HG03354 (cell line): Measurements from ENCODE around the gene NEUROD2.
"Not testable (repeated sequence)": the region's sequence is repeated elsewhere in the genome, so short reads cannot be mapped to it uniquely, and the experiment has no call there.

Experiments
- ATAC-seq: cut with Tn5 transposase; IDR thresholded peaks from one replicate; pipeline ENCODE4 v1.9.1; 2021; ENCODE audit warnings: mild to moderate bottlenecking; ENCODE audit not compliant: unreplicated experiment, poor library complexity, severe bottlenecking

NEUROD2 gene

DNA sequence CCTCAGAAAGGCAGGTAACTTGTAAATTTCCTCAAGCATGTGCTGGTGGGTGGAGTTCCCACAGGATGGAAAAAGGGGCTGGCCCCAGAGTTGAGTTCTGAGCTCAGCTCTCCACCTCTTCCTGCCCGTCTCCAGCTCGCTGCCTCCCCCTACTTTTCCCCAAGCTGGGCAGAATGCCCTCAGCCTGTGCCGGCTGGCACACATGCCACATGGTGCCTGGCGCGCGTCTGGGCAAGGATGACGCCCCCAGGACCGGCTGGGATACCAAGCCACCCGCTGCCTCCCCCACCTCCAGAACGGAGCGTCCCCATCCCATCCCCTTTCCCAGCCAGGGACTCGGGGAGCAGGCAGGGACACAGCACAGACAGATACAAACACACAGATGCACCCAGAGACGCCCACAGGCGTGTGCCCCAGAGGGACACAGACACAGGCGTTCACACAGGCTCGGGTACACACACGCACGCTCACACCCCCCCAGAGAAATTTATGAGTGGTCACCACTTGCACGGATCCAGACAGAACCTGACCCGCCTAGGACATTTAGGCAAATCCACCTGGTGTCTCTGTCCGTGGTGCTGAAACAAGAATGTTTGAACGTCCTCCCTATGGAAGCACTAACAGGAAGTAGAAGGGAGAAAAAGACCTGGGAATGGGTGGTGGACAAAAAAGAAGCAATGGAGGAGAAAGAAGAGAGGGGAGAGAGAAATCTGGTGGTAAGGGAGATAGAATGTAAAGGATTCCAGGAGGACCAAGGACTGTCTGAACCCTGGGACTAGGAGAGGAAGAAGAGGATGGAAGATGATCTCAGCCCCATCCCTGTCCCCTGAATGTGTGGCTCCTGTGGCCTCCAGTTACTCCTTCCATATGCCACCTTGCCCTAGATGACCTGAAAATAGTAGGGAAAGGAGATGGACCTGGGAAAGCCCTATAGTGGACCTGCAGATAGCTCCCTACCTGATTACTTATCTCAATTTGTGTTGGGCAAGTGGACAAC is 15.5 kb downstream of the NEUROD2 start:
- ATAC-seq: no peak

DNA sequence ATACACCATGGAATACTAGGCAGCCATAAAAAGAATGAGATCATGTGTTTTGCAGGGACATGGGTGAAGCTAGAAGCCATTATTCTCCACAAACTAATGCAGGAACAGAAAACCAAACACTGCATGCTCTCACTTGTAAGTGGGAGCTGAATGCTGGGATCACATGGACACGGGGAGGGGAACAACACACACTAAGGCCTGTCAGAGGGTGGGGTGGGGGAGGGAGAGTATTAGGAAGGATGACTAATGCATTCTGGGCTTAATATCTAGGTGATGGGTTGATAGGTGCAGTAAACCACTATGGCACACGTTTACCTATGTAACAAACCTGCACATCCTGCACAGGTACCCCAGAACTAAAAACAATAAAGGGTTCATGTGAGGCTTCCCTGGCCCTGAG is 17.5 kb downstream of the NEUROD2 start:
- ATAC-seq: not testable (repeated sequence)

DNA sequence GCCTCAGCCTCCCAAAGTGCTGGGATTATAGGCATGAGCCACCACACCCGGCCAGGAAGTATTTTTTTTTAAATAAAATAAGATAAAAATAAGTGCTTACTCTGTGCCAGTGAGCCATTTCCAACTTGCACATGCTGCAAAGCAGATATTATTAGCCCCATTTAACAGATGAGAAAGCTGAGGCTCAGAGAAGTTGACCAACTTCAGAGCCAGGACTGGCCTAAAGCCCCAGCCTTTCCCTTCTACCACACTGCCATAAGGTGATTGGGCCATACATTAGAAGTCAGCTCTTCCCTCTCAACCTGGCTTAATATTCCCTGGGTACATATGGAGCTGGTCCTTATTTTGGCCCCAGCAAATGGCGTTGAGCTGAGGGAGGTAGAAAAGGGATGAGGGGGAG is 25.1 kb downstream of the NEUROD2 start:
- ATAC-seq: no peak

DNA sequence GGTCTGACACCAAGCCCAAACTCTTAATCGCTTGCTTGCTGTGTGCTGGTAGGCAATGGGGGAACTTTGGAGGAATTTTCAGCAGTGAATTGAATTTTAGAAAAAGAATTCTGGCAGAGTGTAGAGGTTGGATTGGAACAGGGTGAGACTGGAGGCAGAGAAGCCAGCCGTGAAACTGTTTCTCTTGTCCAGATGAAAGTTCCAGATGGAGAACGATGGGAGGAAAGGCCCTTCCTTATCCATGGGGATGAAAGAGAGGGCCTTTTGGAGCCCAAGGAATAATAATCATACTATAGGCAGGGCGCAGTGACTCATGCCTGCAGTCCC is 26.0 kb downstream of the NEUROD2 start:
- no peak for ATAC-seq

DNA sequence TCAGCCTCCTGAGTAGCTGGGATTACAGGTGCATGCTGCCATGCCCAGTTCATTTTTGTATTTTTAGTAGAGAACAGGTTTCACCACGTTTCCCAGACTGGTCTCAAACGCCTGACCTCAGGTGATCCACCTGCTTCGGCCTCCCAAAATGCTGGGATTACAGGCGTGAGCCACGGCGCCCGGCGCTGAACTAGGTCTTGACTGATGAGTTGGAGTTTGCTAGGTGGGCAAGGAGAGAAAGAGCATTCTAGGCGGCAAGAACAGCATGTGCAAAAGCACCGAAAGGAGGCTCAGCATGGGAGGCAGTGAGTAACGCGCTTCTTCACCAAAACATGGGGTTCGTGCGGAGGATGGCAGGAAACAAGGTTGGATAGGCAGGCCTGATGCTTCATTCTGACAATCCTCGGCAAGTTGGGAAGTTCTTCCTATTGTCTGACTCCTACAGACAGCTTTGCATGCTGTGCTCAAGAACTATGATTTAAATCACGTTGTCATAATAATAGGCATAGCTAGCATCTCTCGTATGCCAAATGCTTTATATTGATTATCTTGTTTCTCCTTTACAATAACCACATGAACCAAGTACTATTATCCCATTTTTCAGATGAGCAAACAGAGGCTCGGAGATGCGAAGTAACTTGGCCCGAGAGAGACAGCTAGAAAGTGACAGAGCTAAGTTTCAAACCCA is 26.5 kb downstream of the NEUROD2 start:
- ATAC-seq: no peak

DNA sequence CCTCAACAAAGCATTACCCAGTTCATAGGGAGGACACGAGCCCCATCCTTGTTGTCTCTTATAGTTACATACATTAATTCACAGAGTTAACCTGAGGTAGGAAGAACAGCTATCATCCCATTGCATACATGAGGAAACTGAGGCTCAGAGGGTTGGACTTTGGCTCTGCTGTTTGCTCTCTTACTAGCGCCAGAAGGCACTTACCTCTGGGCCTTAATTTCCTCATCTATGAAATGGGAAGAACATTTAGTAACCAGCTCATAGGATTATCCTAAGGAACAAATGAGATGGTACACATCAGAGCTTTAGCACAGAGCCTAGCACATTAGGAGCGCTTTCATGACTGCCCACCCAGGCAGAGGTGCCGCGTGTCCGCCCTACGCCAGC is 27.6 kb downstream of the NEUROD2 start:
- no peak for ATAC-seq

DNA sequence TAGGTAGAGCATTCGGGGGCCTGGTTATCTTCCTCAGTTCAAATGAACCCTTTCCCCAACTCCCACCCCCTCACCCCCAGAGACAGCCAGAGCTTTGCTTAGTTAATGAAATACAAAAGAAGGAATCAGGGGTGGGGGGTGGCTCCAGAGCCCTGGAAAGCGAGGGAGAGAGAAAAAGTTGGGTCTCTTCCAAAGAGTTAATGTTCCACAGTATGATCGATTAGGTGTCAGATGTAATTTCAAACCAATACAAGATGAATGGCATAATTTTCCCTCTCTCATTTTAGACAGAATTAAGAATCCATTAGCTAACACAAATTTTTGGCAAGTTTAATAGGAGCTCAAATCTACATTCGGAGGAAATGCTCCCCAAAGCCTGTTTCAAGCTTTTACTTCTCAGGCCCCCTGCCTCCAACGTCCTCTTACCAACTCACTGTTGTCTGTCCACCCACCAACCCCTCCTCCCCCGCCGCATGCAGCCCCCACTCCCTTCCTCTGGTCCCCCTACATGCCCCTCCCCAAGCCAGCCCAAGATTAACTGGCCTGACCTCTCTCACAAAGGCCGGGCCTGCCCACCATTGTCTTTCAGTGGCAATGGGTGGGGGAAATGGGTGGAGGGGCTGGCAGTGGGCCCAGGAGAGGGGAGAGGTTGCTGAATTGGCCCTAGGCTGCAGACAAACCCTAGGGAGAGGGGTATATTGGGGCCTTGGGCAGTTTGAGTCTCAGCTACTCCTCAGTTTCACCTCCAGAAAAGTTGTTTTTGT is 28.2 kb downstream of the NEUROD2 start:
- no peak for ATAC-seq

DNA sequence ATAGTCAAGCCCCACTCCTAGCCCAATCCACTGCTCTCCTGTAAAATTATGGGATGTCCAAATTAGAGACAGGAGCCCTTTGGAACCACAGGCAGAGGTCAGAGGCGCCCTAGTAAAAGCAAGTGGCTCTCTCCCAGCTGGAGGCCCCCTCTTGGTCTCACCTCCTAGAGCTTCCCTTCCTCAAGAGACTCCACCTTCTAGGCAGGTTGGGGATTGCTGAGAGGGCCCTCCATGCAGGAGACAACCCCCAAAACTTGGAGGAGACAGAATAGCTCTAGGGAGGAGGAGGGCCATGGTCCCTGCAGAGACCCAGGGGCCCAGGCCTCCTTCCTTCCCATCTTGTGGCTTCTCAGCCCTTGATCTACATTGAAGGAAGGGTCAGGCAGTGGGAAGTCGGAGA is 29.4 kb downstream of the NEUROD2 start:
- no peak for ATAC-seq

DNA sequence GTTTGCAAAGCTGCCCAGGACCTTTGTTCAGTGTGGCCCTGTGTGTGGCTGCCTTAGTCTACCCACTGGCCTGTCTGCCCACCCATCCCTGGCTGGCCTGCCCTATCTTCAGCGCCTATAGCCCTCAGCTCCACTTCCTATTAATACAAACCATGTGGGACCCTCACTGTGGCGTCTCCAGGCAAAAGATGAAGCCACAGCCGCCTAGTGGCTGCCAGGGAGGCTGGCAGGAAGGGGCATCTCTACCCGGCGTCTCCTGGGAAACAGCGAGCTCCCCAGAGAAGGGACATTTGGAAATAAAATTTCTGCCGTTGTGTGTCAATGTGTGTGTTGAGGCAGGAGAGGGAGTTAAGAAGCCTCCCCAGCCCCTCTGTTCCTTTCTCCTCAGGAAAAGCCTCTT is 31.5 kb downstream of the NEUROD2 start:
- no peak for ATAC-seq

DNA sequence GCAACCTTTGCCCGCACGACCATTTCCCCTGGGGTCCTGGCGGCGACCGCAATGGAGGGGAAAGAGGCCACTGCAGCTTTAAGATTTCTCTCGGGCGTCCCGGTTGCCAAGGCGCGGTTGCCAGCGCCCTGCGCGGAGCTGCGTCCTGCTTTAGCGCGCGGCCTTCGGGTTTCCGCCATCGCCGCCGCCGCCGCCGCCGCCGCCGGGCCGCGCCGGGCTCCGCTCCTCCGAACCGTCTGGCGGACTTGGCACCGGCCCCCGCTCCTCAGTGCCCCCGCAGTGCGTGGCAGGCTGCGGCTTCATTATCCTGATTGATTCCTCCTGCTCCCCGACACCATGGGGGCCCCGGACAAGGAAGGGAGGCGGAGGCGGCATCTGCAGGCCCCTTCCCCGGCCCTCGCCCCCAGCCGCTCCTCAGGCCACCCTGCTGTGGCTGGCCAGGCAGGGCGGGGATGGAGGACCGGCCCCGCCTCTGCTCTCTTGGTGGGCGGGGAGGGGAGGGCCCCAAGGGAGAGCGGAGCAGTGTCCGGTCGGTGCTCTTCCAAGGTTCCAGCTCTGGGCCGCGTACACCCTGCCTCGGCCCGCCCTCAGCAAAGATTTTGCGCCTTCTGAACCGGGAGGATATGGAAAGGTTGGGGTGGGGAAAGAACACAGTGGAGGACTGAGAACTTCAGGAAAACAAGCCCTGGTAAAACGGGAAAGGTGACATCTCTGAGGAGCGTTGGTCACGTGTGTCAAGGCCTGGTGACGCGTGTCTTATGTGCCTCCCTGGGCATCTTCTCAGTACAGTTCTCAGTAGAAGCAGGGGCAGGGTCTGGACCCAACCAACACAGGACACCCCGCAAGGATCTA is 34.0 kb downstream of the NEUROD2 start:
- no peak for ATAC-seq

DNA sequence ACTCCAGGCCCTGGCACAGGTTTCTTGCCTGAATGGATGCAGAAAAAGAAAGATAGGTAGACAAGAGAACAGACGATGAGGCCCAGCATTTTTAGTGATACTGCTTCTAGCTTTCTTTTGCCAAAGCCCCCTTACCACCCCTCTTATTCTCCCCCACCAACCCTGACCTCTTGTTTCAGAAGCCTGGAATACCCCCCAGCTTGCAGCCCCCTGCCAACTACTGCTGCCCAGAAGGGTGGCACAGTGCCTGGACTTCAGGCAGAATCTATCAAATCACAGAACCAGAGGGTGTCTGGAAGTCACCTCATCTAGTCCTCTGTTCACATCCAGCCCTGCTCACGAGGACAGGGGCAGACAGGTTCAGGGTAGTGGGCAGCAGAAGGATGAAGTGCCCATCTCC is 35.6 kb downstream of the NEUROD2 start:
- ATAC-seq: no peak

DNA sequence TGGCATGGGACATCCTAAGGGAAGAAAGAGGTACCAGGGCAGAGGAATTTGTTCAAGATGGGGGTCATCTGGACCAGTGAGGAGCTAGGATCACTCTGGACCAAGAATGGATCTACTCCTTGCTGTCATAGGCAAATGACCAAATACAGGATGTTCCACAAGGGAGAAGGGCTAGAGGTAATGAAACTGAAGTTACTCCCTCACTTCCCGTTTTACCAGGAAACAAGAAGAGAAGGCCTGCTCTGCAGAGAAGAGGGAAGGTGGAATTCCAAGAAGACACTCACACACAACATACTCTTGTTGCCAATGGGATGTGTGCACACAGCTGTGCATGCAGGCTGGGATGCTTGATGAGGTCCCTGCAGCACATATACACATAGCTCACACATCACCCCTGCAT is 38.6 kb downstream of the NEUROD2 start:
- ATAC-seq: no peak

DNA sequence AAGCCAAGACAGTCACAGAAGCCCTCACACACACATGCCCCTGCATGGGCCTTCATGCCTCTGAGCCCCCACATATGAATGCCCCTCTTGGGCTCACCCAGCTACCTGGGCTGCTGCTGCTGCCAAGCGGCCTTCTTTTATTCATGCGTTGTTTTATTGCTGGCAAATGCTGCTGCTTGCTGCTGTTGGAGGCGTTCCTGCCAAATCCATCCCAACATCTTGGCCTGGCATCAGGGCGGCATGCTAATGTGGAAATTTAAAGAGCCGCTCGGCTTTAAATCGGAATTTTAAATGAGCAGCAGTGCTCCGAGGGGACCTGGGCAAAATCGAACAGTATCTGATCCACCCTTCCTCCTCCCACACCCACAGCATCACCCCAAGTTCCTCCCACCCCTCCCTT is 39.0 kb downstream of the NEUROD2 start:
- ATAC-seq: no peak

DNA sequence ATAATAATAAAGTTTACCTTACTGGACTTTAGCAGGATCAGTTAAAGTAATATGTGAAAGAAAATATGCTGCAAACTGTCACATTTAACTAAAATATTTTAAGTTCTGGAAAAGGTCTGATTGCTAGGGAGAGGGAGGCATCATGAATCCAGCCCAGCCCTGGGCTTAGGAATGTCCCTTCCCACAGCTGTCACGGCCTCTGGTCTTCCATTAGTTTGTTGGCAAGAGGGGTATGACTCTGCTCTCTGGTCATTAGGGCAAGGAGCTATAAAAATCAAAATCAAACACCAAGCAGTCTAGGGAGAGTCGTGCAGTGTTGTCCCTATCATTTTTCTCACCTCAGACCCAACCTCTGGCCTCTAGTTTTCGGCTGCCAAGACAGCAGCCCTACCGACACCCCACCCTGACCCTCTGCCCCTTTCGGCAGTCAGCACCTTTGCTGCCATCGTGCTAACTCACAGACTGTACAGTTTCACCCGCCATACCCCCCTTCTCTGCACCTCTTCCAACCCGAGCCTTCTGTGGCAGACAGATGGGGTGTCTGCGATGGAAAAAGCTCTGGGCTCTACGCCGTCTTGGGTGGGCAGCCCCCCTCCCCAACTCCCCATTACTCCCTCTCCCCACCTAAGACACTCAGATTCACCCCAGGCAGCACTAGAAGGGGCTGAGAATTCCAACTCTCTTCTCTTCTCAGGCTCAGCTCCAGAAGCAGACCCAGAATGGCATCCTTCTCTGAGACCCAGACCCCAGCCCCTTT is 41.4 kb downstream of the NEUROD2 start:
- no peak for ATAC-seq

DNA sequence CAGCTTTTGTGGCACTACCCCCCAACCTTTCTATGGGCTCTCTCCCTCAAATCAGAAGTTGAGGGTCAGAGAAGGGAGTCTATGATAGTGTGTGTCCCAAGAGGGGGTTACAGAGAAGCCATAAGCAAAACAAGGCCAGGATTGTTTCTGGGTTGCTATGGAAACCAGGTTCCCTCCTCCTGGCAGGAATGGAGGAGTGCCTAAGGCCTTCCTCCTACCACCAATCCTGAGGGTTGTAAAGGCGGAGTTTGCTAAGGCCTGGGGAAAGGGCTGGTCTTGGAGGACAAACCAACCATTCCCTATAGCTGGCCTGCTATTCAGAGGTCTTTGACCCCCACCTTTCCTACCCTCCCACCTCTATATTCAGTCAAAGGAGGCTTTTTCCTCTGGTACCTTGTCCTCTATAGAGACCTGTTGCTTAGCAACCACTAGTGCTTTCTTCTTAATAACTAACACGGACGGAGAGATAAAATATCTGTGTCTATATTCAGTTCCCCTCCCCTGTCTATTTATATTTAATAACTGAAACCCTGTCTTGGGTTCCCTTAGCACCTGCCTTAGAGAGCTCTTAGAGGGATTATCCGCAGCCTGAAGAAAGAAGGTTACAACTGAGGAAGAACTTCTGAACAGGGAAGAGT is 43.4 kb downstream of the NEUROD2 start:
- ATAC-seq: no peak

DNA sequence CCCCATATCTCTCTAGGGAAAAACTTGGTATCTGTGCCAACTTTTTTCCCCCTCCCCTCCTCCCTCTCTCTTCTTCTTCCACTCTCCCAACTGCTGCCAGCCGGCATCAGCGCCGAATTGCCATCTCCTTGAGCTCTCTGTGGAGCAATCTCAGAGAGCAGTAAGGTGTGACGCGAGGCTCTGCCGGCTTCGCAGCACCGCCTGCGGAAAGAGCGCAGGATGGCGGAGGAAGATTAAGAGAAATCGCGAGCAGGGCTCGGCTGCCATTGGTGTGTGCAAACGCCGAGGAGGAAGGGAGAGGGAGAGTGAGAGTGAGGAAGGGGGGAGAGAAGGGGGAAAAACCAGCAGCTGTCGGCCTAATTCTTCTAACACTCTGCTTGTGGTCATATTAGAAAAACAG is 44.2 kb downstream of the NEUROD2 start:
- no peak for ATAC-seq

DNA sequence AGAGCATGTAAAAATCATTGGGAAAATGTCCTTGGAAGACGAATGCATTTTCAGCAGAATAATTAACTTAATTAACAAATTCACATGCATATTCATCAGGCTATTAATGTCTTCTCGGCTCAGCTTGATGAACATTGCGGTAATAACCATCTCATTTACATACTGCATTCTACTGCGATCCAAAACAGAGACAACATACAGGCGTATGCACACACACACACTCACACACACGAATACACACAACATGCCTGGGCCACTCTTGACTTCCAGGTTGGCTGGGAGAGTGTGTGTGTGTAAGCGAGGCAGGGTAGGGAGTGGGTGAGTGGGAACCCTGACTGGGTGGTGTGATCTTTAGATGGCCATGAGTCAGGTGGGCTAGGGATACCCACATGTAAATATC is 44.7 kb downstream of the NEUROD2 start:
- ATAC-seq: no peak

DNA sequence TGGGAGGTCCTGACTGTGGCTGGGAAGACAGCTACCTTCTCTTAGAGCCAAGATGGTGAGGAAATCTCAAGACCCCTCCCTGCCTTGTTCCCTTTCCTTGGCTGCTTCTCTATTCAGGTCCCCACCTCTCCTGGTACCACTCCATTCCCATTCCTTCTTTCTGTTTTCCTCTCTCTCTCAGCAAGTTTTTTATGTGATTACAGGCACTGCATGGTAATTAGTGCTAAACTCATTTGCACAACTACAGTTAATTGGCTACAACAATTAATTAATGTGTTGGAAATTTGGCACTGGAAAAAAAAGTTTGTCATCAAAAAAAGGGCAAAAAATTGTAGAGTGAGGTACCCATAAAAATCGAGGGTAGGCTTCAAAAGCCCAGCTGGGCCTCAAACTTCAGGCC is 45.3 kb downstream of the NEUROD2 start:
- no peak for ATAC-seq

DNA sequence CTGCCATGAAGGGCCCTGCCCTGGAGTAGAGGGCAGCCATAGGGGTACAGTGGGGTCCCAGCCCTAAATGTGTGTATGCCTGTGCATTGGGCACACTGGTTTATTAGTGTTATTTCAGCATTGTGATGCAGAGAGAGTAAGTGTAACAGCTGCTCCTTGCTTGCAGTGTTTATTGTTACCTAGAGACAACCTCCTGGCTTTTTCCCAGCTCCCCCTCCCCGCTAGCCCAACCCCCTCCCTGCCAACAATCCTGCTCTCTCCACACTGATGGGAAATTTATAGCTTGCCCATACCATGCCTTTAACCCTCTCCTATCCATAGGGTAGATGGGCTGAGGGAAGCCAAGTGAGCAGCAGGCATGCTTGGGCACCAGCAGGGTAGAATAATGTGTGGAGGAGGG is 51.3 kb downstream of the NEUROD2 start:
- ATAC-seq: no peak
